HK-2 (cell line): Measurements from ENCODE around the gene RAD9B.
A peak's percentile ranks its signal among the peaks of the same experiment; 100 is the strongest.
"Not testable (repeated sequence)": the region's sequence is repeated elsewhere in the genome, so short reads cannot be mapped to it uniquely, and the experiment has no call there.

Experiments
- DNase-seq: peaks from one replicate; pipeline ENCODE4 v3.0.0-alpha.2; 2018; ENCODE audit not compliant: unreplicated experiment

The RAD9B gene

GRCh38 chr12:110528277-110528839 lies 26.2 kb downstream of the RAD9B start:
- DNase-seq: no peak

DNA sequence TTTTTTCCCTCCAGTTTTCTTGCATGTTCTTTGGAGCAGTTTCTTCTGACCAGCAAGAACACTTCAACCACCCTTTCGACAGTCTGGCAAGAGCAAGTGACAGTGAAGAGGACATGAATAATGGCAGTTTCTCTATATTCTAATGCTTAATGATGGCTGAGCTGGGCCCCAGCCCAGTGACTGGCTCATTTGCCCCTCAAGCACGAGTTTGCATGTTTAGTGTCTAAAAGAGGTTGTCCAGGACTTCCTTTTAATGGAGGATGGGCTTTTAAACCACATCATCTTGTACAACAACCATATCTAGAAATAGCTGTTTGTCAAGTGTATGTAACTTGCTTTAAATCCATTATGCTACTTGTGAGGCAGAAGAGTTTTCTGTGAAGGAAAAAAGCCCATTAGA lies 28.4 kb downstream of the RAD9B start:
- no peak for DNase-seq

- no peak for DNase-seq
Measured at GRCh38 chr12:110531741-110532333, 29.7 kb downstream of the RAD9B start.

DNA sequence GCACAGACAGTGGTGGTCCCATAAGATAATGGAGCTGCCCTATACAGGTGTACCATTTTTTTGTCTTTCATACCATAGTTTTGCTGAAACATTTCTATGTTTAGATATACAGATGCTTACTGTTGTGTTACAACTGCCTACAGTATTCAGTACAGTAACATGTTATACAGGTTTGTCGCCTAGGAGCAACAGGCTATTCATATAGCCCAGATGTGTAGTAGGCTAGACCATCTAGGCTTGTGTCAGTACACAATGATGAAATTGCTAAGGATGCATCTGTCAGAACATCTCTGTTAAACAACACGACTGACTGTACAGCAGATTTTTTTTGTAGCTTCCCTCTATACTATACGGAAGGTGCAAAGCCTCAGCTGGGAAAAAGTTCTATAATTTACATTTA lies 30.5 kb downstream of the RAD9B start:
- DNase-seq: no peak

DNA sequence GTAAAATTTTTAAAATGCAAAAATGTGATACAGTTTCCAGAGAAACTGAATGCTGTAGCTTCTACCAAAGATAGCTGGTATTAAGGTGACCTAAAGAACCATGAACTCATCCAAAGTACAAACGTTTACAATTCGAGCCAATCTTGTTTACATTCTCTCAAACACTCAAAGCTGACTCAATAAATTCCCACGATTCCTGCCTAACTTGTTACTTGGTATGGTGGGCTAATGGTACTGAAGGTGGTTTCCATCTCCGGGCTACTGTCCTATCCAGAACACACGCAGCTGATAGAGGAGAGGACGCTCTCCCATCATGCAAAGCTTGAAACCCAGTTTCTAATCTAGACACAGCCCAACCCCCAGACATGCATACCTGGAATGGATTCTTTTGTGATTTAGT lies 31.5 kb downstream of the RAD9B start:
- no peak for DNase-seq

GRCh38 chr12:110534811-110535210 lies 32.7 kb downstream of the RAD9B start:
- DNase-seq: no peak

DNA sequence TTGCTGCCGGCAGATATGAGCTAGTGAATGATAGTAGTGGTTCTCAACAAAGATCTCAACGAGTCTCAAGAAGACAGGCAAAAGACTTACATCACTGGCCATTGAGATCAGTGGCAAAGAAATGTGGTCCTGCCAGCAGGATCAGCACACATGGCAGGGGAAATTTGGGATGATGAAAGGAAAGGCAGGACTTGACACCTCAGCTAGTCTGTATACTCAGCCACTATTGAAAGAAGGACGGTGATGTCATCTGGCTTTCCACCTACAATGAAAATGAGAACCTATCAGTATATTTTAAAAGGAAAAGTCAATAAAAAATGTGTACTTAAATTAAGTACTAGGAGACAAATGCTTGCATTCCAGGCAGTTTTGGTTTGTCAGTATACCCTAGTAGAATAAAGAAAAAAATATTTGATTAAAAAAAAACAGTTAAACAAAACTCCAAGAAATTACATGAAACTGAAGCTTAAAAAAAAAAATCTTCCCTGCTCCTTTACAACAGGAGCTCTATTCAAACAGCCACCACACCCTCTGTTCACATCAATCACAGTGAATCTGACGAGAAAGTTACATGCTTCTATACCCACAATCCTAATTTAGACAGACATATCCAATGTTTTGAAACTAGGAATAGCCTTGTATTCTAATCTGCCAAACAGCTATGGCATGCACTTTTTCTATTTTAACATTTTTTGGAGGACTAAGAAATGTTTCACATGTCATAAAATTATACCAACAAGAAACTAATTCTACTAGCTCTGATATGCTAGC lies 34.9 kb downstream of the RAD9B start:
- DNase-seq: no peak

GRCh38 chr12:110537605-110538409 lies 35.7 kb downstream of the RAD9B start:
- DNase-seq: peak; percentile 24

DNA sequence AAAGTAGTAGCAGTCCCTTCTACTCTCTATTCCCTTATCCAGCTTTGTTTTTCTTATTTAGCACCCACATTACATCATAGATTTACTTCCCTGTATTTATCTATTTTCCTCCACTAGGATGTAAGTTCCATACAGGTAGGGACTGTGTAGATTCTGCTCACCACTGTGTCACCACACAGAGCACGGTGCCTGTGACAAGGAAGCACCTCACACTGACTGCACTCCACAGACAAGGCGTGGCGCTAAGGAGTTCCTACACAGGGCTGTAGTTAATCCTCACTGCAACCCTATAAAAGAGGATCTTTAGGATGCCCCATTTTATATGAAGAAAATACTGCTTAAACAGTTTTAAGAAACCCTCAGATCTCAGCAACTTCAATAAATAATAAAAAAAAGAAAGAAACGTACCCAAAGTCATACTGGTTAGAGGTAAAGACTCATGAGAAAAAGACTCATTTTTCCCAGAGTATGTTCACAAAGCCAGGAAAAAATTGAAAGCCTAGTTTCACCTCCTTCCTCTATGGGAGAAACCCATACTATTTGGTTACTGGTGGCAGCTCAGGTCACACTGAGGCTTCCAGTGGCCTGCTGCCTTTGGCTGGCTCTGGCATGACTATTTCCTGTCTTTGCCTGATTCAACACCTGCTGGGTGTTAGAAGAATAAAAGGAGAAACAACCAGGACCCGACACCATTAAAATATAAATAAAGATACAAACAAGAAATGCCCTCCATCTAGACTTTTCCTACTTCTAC lies 36.9 kb downstream of the RAD9B start:
- DNase-seq: no peak

GRCh38 chr12:110540048-110540447 lies 37.9 kb downstream of the RAD9B start:
- DNase-seq: no peak

GRCh38 chr12:110543252-110543959 lies 41.3 kb downstream of the RAD9B start:
- no peak for DNase-seq

DNA sequence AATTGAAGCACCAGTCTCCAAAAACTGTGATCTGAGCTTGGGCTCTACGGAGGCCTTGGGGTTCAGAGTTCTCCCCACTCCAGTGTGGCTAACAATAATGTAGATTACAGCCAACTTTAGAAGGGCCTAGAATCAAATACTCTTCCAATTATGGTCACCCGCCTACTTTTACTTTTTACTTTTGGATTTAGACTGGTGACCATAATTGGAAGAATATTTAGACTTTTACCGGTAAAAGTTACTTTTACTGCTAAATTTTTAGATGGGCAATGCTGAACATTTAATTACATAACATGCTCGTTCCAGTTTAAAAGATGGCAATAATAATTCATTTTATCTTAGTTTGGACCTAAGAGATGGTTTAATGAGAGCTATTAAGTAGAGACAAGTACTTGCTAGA lies 41.8 kb downstream of the RAD9B start:
- DNase-seq: no peak

- DNase-seq: not testable (repeated sequence)
Measured at GRCh38 chr12:110545259-110545658, 43.1 kb downstream of the RAD9B start.

GRCh38 chr12:110545812-110546211 lies 43.7 kb downstream of the RAD9B start:
- no peak for DNase-seq

GRCh38 chr12:110546339-110546738 lies 44.2 kb downstream of the RAD9B start:
- DNase-seq: no peak

DNA sequence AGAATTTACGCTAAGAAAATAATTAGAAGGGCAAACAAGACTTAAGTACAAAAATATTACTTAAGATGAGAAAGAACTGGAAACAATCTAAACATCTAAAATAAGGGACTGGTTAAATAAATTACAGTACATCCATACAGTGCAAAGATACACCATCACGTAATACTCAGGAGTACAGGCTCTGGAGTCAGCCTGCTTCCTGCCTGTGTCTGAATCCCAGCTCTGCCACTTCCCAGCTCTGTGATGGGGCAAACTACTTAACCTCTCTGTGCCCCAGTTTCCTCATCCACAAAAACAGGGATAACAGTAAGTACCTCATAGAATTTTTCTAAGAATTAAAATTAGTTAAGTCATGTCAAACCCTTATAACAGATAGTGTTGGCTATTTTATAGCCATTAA lies 45.0 kb downstream of the RAD9B start:
- DNase-seq: no peak

DNA sequence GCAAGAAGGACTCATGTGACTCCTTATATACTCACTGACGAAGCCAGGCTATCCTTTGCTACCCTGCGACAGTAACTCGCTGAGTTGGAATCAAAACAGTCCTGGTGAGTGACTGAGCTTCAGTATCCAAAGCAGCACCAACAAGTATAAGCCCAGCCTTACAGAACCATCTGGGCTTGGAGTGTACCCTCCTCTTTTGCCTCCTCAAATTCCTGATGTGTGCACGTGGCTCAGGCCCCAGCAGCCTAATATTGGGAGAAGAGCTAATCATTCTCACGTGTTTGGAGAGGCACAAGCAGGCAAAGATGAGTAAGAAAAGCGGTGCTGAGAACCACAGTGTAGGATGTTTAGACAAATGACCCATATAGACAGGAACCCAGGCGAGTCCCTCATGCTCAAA lies 46.5 kb downstream of the RAD9B start:
- no peak for DNase-seq

DNA sequence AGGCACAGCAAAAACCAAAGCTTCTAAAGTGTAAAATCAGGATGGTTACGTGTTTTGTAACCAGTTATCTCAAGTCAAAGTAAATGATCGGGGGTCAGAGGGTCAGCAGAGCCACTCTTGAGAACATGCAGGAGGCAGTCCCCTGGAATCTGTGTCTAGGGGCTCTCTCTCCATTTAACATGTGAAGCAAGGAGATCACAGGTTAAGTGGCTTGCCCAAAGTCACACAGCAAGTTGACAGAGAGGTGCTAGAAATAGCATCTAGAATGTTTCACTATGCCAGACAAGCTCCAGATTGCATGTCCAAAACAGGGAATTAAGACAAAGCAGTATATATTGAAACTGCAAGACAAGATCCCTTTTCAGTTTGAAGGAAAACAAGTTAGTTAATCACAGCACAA lies 47.6 kb downstream of the RAD9B start:
- DNase-seq: no peak

DNA sequence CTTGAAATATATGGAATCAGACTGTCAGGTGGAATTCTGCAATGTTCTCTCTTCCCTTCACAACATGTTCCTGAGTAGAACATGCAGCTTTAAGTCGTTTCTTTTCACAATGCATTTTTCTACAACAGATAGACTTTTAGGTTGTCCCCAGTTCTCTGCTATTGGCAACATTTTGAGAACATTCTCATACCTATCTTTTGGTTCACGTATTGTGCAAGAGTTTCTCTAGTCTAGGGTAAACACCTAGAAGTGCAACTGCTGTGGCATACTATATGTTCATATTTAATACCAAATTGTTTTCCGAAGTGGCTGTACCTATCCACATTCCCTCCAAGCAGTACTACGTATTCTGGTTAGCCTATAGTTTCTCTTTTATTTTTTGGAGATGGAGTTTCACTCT lies 48.9 kb downstream of the RAD9B start:
- DNase-seq: no peak
